ENCODE data around the gene CACUL1. TPM values are rescaled to one million over a fixed set of nuclear protein-coding genes. Genes with fewer than 3 reads are reported as not detected.

Gene CACUL1
- total and polyA plus RNA-seq, 2 of the 13 experiments (the other 11 are each of a cell fraction or from before 2014, with no cell fraction given), result 14.2 to 31.0 TPM

DNA sequence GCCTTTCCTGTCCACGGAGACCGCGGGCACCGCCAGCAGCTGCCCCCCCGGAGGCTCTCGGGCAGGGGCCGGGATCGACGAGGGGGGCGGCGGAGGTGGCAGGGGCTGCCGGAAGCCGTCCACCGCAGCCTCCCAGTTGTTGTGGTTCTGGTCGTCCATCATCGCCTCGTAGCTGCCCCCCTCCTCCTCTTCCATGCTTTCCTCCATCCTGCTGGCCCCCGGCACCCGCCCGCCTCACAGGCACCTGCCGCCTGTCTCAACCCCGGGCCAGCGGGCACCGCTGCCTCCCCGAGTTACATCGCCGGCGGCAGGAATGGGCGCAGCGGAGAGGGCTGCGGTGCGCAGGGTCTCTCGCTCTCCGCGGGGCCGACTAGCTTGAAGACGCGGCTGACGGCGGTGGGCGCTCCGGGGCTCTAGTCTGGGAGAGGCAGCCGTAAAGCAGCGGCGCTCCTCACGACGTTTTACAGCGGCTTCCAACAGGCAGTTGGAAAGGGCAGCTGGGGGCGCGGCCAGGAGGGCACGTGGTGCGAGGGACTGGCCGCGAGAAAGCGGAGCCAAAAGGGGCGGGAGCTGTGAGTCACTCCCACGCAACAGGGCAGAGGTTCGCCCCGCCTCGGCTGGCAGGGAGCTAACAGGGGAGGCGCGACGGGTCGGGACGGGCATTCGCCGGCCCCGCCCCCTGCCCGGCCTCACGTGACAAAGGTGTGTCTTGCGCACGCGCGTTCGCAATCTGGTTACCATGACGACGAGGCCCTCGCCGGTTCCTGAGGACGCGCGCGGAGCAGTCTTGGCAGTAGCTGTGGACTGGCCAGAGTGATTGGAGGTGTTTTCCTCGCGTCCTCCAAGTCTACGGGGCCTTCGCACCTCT, at the start of gene CACUL1 (continued):
- TF ChIP-seq ZNF383 (CRISPR knock-in tag; IDR thresholded peaks at IDR 0.05; ENCODE audit: borderline replicate concordance) (peak; percentile 95; the same call in 1 of the 2 replicates), XRCC5 (optimal IDR thresholded peaks at IDR 0.05; ENCODE audit: low read length) (peak; percentile 68), RNF2 (conservative IDR thresholded peaks at IDR 0.05; ENCODE audit: low read depth) (no peak), JUN (CRISPR knock-in tag; IDR thresholded peaks at IDR 0.05) (0 out of 2 replicates have a peak, but pooled peaks have one; percentile 56), SKIL (CRISPR knock-in tag; IDR thresholded peaks at IDR 0.05; ENCODE audit: borderline replicate concordance) (no peak), PBX2 (CRISPR knock-in tag; IDR thresholded peaks at IDR 0.05) (0 out of 2 replicates have a peak, but pooled peaks have one; percentile 13), KLF15 (CRISPR knock-in tag; IDR thresholded peaks at IDR 0.05; ENCODE audit: borderline replicate concordance) (peak; percentile 81; the same call in 1 of the 2 replicates), SMARCC2 (IDR thresholded peaks at IDR 0.05) (no peak), ZNF292 (CRISPR knock-in tag; IDR thresholded peaks at IDR 0.05; ENCODE audit: borderline replicate concordance, low read depth) (no peak), THAP11 (CRISPR knock-in tag; IDR thresholded peaks at IDR 0.05) (peak; percentile 91), FOXO4 (CRISPR knock-in tag; conservative IDR thresholded peaks at IDR 0.05) (no peak), ZNF839 (CRISPR knock-in tag; IDR thresholded peaks at IDR 0.05; ENCODE audit: borderline replicate concordance) (no peak), ZNF382 (CRISPR knock-in tag; IDR thresholded peaks at IDR 0.05; ENCODE audit: borderline replicate concordance) (no peak)
- TF ChIP-seq, protein P1, sequence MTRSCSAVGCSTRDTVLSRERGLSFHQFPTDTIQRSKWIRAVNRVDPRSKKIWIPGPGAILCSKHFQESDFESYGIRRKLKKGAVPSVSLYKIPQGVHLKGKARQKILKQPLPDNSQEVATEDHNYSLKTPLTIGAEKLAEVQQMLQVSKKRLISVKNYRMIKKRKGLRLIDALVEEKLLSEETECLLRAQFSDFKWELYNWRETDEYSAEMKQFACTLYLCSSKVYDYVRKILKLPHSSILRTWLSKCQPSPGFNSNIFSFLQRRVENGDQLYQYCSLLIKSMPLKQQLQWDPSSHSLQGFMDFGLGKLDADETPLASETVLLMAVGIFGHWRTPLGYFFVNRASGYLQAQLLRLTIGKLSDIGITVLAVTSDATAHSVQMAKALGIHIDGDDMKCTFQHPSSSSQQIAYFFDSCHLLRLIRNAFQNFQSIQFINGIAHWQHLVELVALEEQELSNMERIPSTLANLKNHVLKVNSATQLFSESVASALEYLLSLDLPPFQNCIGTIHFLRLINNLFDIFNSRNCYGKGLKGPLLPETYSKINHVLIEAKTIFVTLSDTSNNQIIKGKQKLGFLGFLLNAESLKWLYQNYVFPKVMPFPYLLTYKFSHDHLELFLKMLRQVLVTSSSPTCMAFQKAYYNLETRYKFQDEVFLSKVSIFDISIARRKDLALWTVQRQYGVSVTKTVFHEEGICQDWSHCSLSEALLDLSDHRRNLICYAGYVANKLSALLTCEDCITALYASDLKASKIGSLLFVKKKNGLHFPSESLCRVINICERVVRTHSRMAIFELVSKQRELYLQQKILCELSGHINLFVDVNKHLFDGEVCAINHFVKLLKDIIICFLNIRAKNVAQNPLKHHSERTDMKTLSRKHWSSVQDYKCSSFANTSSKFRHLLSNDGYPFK (CRISPR knock-in tag; IDR thresholded peaks at IDR 0.05; ENCODE audit: borderline replicate concordance), result peak; percentile 79
- TF ChIP-seq, protein P2, sequence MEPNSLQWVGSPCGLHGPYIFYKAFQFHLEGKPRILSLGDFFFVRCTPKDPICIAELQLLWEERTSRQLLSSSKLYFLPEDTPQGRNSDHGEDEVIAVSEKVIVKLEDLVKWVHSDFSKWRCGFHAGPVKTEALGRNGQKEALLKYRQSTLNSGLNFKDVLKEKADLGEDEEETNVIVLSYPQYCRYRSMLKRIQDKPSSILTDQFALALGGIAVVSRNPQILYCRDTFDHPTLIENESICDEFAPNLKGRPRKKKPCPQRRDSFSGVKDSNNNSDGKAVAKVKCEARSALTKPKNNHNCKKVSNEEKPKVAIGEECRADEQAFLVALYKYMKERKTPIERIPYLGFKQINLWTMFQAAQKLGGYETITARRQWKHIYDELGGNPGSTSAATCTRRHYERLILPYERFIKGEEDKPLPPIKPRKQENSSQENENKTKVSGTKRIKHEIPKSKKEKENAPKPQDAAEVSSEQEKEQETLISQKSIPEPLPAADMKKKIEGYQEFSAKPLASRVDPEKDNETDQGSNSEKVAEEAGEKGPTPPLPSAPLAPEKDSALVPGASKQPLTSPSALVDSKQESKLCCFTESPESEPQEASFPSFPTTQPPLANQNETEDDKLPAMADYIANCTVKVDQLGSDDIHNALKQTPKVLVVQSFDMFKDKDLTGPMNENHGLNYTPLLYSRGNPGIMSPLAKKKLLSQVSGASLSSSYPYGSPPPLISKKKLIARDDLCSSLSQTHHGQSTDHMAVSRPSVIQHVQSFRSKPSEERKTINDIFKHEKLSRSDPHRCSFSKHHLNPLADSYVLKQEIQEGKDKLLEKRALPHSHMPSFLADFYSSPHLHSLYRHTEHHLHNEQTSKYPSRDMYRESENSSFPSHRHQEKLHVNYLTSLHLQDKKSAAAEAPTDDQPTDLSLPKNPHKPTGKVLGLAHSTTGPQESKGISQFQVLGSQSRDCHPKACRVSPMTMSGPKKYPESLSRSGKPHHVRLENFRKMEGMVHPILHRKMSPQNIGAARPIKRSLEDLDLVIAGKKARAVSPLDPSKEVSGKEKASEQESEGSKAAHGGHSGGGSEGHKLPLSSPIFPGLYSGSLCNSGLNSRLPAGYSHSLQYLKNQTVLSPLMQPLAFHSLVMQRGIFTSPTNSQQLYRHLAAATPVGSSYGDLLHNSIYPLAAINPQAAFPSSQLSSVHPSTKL (CRISPR knock-in tag; IDR thresholded peaks at IDR 0.05), result 0 out of 2 replicates have a peak, but pooled peaks have one; percentile 32

Measured in HepG2 (cell line).